ENCODE data around the gene MINDY4. TPM values are rescaled to one million over a fixed set of nuclear protein-coding genes. Genes with fewer than 3 reads are reported as not detected.

Gene MINDY4
- polyA plus RNA-seq, 1 experiment, result 2.3 TPM

DNA sequence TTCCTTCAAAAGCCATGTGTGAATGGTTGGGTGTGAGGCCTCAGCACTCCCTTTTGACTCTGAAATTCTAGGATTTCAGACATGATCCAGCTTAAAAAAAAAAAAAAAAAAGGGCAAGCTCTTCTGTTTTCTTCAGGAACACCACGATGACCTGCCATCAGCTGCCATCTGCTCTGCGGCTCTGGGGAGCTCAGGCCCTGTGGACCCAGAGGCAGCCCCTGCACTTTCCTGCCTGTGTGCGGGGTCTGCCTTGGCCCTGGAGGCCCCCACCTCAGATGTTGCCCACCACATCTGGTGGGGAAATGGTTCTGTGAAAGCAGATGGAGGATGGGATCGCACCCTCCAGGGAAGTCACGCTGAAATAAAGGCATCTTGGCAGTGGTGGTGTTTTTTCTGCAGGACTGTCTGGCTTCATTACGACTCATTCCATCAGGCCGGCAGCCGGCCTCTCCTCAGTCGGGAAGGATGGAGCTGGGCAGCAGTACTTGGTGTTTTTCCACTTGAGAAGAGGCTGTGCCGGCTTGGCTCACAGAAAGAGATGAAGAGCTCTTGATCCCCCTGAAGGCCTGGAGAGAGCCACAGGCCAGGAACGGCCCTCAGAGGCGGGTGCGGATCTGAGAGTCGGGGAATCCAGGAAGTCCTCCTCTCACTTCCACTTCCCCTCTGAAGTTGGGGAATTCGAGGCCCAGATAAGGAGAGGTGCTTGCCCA is 74.4 kb downstream of the MINDY4 start:
- Histone ChIP-seq H3K27me3 (ENCODE audit: control insufficient read depth, insufficient read depth, low read length) (no peaks in the 10 kb centered on the region), H3K4me3 (ENCODE audit: low read depth, low read length) (no peak overlapping the region), H3K36me3 (ENCODE audit: control insufficient read depth, insufficient read depth, low read length) (no peaks in the 10 kb centered on the region)
- TF ChIP-seq, protein P1, sequence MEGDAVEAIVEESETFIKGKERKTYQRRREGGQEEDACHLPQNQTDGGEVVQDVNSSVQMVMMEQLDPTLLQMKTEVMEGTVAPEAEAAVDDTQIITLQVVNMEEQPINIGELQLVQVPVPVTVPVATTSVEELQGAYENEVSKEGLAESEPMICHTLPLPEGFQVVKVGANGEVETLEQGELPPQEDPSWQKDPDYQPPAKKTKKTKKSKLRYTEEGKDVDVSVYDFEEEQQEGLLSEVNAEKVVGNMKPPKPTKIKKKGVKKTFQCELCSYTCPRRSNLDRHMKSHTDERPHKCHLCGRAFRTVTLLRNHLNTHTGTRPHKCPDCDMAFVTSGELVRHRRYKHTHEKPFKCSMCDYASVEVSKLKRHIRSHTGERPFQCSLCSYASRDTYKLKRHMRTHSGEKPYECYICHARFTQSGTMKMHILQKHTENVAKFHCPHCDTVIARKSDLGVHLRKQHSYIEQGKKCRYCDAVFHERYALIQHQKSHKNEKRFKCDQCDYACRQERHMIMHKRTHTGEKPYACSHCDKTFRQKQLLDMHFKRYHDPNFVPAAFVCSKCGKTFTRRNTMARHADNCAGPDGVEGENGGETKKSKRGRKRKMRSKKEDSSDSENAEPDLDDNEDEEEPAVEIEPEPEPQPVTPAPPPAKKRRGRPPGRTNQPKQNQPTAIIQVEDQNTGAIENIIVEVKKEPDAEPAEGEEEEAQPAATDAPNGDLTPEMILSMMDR (IDR thresholded peaks at IDR 0.05; ENCODE audit: insufficient read depth, low read depth, low read length), result no peak
- ChIA-PET CTCF (interaction anchor here (0.8 to 1.3 kb wide), 4 partner anchors 29 to 106 kb away, joined by 3 to 4 read pairs (median 4); no protein-coding TSS in a partner anchor), POLR2A (interaction anchor here (0.5 kb wide), 1 partner anchor 754 kb away, joined by 4 read pairs; no protein-coding TSS in a partner anchor)
- DNase-seq (ENCODE audit: low read depth), result no peak

DNA sequence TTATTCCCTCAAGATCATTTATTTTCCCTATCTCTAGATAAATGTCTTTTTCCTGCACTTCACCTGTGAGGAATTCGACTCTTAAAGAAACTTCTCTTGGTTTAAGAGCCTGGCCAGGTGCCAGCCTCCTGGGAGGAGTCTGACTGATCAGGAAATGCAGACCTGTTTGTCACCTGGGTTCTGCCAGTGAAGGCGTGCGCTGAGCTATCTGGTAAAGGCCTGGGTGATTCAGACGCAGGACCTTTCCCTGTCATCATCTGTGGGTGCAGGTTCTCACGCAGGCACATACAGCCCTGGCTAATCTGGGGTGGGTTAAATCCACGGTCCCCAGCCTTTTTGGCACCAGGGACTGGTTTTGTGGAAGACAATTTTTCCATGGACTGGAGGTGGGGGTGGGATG is 75.2 kb downstream of the MINDY4 start:
- H3K27me3 ChIP-seq (ENCODE audit: control insufficient read depth, insufficient read depth, low read length), result no peaks in the 10 kb centered on the region
- TF ChIP-seq, protein P1 (IDR thresholded peaks at IDR 0.05; ENCODE audit: insufficient read depth, low read depth, low read length), result no peak
- ChIA-PET CTCF (interaction anchor here (1.3 kb wide), 2 partner anchors 30 to 45 kb away, joined by 4 read pairs; no protein-coding TSS in a partner anchor), POLR2A (no interaction called here)
- no peak overlapping the region for H3K4me3 ChIP-seq (ENCODE audit: low read depth, low read length)
- DNase-seq (ENCODE audit: low read depth), result no peak
- H3K36me3 ChIP-seq (ENCODE audit: control insufficient read depth, insufficient read depth, low read length), result no peaks in the 10 kb centered on the region

DNA sequence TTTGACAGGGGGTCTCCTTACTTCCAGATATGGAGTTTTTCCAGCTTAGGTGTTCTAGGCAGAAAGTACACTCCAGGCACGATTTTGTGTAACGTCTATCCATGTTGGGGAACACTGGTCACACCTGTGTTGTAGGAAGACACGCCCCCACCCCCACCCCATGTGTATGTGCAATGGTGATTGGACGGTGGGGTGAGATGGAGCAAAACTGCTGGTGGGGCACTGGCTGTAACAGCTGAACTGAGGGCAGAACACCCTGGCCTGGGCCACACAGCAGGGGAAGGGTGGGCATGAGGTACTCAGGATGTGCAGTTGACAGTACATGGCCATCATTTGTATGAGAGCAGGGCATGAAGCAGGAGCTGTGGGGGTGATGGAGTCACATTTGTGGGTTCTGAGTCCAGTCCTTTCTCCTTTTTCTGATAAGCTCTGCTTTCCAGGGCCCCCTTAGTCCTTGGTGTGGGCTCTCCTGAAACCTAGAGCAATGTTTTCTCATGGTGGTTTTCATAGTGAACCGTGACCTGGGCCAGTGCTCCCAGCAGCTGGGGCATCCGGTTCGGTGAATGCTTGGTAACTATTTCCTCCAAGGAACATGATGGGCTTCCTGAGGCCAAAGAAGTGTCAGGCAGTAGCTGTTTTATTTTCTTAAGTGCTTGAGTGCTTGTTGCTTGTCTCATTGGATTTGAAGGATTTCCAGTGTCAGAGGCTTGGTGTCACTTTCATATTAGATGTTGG is 77.1 kb downstream of the MINDY4 start:
- Histone ChIP-seq H3K36me3 (ENCODE audit: control insufficient read depth, insufficient read depth, low read length) (no peaks in the 10 kb centered on the region), H3K4me3 (ENCODE audit: low read depth, low read length) (no peak overlapping the region), H3K27me3 (ENCODE audit: control insufficient read depth, insufficient read depth, low read length) (no peaks in the 10 kb centered on the region)
- CTCF ChIA-PET, result no interaction called here
- POLR2A ChIA-PET, result no interaction called here
- no peak for DNase-seq (ENCODE audit: low read depth)
- TF ChIP-seq, protein P1 (IDR thresholded peaks at IDR 0.05; ENCODE audit: insufficient read depth, low read depth, low read length), result no peak

DNA sequence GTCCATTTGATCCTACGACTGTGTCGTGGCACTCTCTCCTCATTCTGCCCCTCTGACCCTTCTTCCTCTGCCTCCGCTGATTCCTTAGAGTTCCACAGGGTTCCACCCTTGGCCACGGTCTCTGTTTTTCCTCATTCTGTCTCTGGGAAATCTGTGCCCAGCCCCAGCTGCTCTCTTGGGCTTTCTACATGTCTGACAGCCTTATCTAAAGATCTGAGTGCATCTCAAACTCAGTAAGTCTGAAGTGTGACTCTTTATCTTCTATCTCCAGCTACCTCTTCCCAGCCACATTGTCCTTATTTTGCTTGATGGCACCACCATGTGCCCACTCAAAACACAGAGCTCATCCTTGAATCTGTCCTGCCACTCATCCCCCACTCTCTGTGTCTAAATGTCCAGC is 78.3 kb downstream of the MINDY4 start:
- Histone ChIP-seq H3K4me3 (ENCODE audit: low read depth, low read length) (no peak overlapping the region), H3K36me3 (ENCODE audit: control insufficient read depth, insufficient read depth, low read length) (no peaks in the 10 kb centered on the region), H3K27me3 (ENCODE audit: control insufficient read depth, insufficient read depth, low read length) (no peaks in the 10 kb centered on the region)
- DNase-seq (ENCODE audit: low read depth), result no peak
- TF ChIP-seq, protein P1 (IDR thresholded peaks at IDR 0.05; ENCODE audit: insufficient read depth, low read depth, low read length), result no peak
- CTCF ChIA-PET, result no interaction called here
- POLR2A ChIA-PET, result no interaction called here

DNA sequence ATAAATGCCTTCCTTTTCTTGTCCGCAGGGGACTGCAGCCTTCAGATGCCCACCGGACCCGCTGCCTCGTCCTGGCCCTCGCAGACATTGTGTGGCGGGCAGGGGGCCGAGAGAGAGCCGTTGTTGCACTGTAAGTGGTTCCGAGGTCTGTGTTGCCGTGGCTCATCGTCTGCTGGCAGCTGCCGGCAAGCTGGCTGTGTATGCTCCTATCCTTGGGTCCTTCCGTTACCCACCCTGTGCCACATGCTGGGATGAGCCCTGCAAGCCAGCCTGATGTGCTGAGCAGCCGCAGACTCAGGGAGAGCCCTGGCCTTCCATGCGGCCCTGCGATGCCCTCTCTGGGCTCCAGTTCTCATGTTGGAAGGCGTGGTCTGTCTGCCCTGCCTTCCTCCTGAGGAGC is 79.2 kb downstream of the MINDY4 start:
- DNase-seq (ENCODE audit: low read depth), result no peak
- H3K36me3 ChIP-seq (ENCODE audit: control insufficient read depth, insufficient read depth, low read length), result no peaks in the 10 kb centered on the region
- POLR2A ChIA-PET, result no interaction called here
- no peaks in the 10 kb centered on the region for H3K27me3 ChIP-seq (ENCODE audit: control insufficient read depth, insufficient read depth, low read length)
- no peak overlapping the region for H3K4me3 ChIP-seq (ENCODE audit: low read depth, low read length)
- CTCF ChIA-PET, result no interaction called here
- TF ChIP-seq, protein P1 (IDR thresholded peaks at IDR 0.05; ENCODE audit: insufficient read depth, low read depth, low read length), result no peak

All from BJ (cell line).